HCT116 (cell line): ENCODE data around the gene DBNDD2. TPM values are rescaled to one million over a fixed set of nuclear protein-coding genes. Genes with fewer than 3 reads are reported as not detected.
A peak's percentile ranks its signal among the peaks of the same experiment; 100 is the strongest.

Source experiments
- ATAC-seq: fragments of 200-7000 bp; cut with Tn5 transposase; 2 replicates; pipeline ENCODE4 v1.9.1; 2020; ENCODE audit warnings: mild to moderate bottlenecking, moderate library complexity
- BruUV-seq: library from RNA; stranded (reverse); fragments of 400-500 nt; replicated peaks from 2 replicates; lab custom pipeline; 2021; lab: Mats Ljungman, UMichigan
- CTCF ChIA-PET: fragments of 300-600 bp; sonication (Branson Sonifier 250); formaldehyde crosslinking; loops from one replicate; lab custom pipeline; 2021; ENCODE audit warnings: antibody characterized with exemption; lab: Charles Lee
- POLR2A ChIA-PET: fragments of 300-600, 350-600 bp; sonication (Branson Sonifier 250); formaldehyde crosslinking; loops from one replicate; lab custom pipeline; 2021; ENCODE audit warnings: antibody characterized with exemption; lab: Charles Lee
- RAD21 ChIA-PET, 2 experiments: fragments of 300-600 bp; sonication (Branson Sonifier 250); formaldehyde crosslinking; loops; one replicate each; lab custom pipeline; 2023; ENCODE audit warnings: low total read pairs in 2 of 2; ENCODE audit not compliant: uncharacterized antibody in 2 of 2, unreplicated experiment in 2 of 2, low non-redundant PET in 1 of 2; lab: Charles Lee
- DNase-seq: peaks from one replicate; pipeline ENCODE4 v3.0.0-alpha.2; 2010; ENCODE audit warnings: low read depth, low spot score
- H2AFZ ChIP-seq: fragments of 200-600 bp; shearing (Covaris generic), sonication (generic); 2 replicates; pipeline ENCODE4 v1.6.1; 2017; ENCODE audit warnings: low read depth, mixed run types, mixed read lengths, antibody characterized with exemption, low read length; ENCODE audit not compliant: poor library complexity, severe bottlenecking
- H3K27ac ChIP-seq: 2 replicates; pipeline ENCODE4 v1.5.1; 2012; ENCODE audit warnings: low read depth, low read length
- H3K27me3 ChIP-seq: fragments of 200-600 bp; sonication (generic); 2 replicates; pipeline ENCODE4 v1.6.1; 2016; ENCODE audit warnings: mixed run types, low read length, mixed read lengths; ENCODE audit not compliant: insufficient read depth
- H3K36me3 ChIP-seq, 2 experiments: fragments of 200-500 bp in 1 of 2; fragments of 200-600 bp in 1 of 2; sonication (Bioruptor generic) in 1 of 2; sonication (generic) in 1 of 2; 2 replicates each; pipeline versions ENCODE4 v1.5.1 to v1.6.1; 2014 to 2016; ENCODE audit warnings: low read length in 2 of 2, inconsistent platforms in 1 of 2, mixed read lengths in 1 of 2, mixed run types in 1 of 2; ENCODE audit not compliant: insufficient read depth in 2 of 2, control insufficient read depth in 1 of 2
- H3K4me1 ChIP-seq, 2 experiments: fragments of 200-600 bp in 1 of 2; sonication (generic) in 1 of 2; 2 replicates each; pipeline versions ENCODE4 v1.5.1 to v1.6.1; 2012 to 2017; ENCODE audit warnings: low read length in 2 of 2, inconsistent platforms in 1 of 2, mild to moderate bottlenecking in 1 of 2, mixed read lengths in 1 of 2, mixed run types in 1 of 2, moderate library complexity in 1 of 2; ENCODE audit not compliant: insufficient read depth in 2 of 2, control insufficient read depth in 1 of 2
- H3K4me2 ChIP-seq: fragments of 200-600 bp; sonication (generic); 2 replicates; pipeline ENCODE4 v1.6.1; 2017; ENCODE audit warnings: mixed run types, low read length, mixed read lengths
- H3K4me3 ChIP-seq, 2 experiments: fragments of 200-600 bp in 1 of 2; sonication (generic) in 1 of 2; replicated peaks in 1 of 2; 2 replicates each; pipeline ENCODE4 v1.5.1; 2011 to 2016; ENCODE audit warnings: low read length in 2 of 2, control low read depth in 1 of 2, low read depth in 1 of 2, mild to moderate bottlenecking in 1 of 2, mixed read lengths in 1 of 2, mixed run types in 1 of 2
- H3K79me2 ChIP-seq: fragments of 200-600 bp; sonication (generic); 2 replicates; pipeline ENCODE4 v1.6.1; 2017; ENCODE audit warnings: mild to moderate bottlenecking, mixed run types, low read length, moderate library complexity, mixed read lengths; ENCODE audit not compliant: insufficient read depth
- H3K9ac ChIP-seq: fragments of 200-600 bp; sonication (generic); 2 replicates; pipeline ENCODE4 v1.6.1; 2016; ENCODE audit warnings: low read length, mixed read lengths
- H3K9me2 ChIP-seq: fragments of 200-600 bp; sonication (generic), shearing (Covaris generic); 2 replicates; pipeline ENCODE4 v1.6.1; 2017; ENCODE audit warnings: mixed run types, mild to moderate bottlenecking, moderate library complexity; ENCODE audit not compliant: insufficient read depth
- H3K9me3 ChIP-seq, 2 experiments: fragments of 200-500 bp in 1 of 2; fragments of 200-600 bp in 1 of 2; sonication (Bioruptor generic) in 1 of 2; sonication (generic) in 1 of 2; 2 replicates each; pipeline ENCODE4 v1.6.1; 2014 to 2017; ENCODE audit warnings: low read length in 2 of 2, mixed read lengths in 2 of 2, inconsistent platforms in 1 of 2, low read depth in 1 of 2, mild to moderate bottlenecking in 1 of 2, mixed run types in 1 of 2, moderate library complexity in 1 of 2; ENCODE audit not compliant: control insufficient read depth in 1 of 2, insufficient read depth in 1 of 2
- H4K20me1 ChIP-seq: fragments of 200-600 bp; sonication (generic), shearing (Covaris generic); 2 replicates; pipeline ENCODE4 v1.6.1; 2017; ENCODE audit warnings: mixed run types, mild to moderate bottlenecking, moderate library complexity; ENCODE audit not compliant: insufficient read depth
- CEBPB ChIP-seq: IDR thresholded peaks from 2 replicates; pipeline ENCODE4 v1.6.1; 2012; ENCODE audit warnings: low read depth
- EZH2phosphoT487 ChIP-seq: fragments of 200-600 bp; IDR thresholded peaks from 2 replicates; pipeline ENCODE4 v1.6.1; 2018; ENCODE audit warnings: antibody characterized with exemption, borderline replicate concordance
- JUND ChIP-seq: IDR thresholded peaks from 2 replicates; pipeline ENCODE4 v1.6.1; 2012
- MAX ChIP-seq: IDR thresholded peaks from 2 replicates; pipeline ENCODE4 v1.6.1; 2012
- RAD21 ChIP-seq: IDR thresholded peaks from 2 replicates; pipeline ENCODE4 v1.6.1; 2012; ENCODE audit warnings: low read depth, mild to moderate bottlenecking
- SIN3A ChIP-seq: IDR thresholded peaks from 2 replicates; pipeline ENCODE4 v1.6.1; 2012; ENCODE audit warnings: low read depth
- SP1 ChIP-seq: IDR thresholded peaks from 2 replicates; pipeline ENCODE4 v1.6.1; 2012; ENCODE audit warnings: low read depth
- intact Hi-C: fragments of 100-400 bp; cut with micrococcal nuclease; formaldehyde crosslinking; loops from 2 replicates; pipeline ENCODE4 v1.10.0; 2022
- total RNA-seq: library from RNA; stranded (reverse); gene quantifications from one replicate; pipeline ENCODE4 v1.2.1, GENCODE V29; 2021; ENCODE audit not compliant: unreplicated experiment
- TF ChIP-seq, protein P1 (sequence below): IDR thresholded peaks from 2 replicates; pipeline ENCODE4 v1.6.1; 2012

The DBNDD2 gene
- total RNA-seq, 1 experiment from 2014 or later, result 44.2 TPM

GRCh38 chr20:45361793-45362192 lies 46.3 kb upstream of the DBNDD2 start:
- TF ChIP-seq, protein P1, sequence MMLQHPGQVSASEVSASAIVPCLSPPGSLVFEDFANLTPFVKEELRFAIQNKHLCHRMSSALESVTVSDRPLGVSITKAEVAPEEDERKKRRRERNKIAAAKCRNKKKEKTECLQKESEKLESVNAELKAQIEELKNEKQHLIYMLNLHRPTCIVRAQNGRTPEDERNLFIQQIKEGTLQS, result no peak
- TF ChIP-seq EZH2phosphoT487, result no peak
- TF ChIP-seq CEBPB, result no peak
- no peak for TF ChIP-seq MAX
- TF ChIP-seq RAD21, result no peak
- TF ChIP-seq SP1, result no peak
- no peak for TF ChIP-seq SIN3A
- no peak for TF ChIP-seq JUND
- intact Hi-C loops, result no loop called here
- H3K4me2 ChIP-seq, result 0 out of 2 replicates have a peak overlapping the region, but pooled peaks have one; percentile 11
- H3K4me3 ChIP-seq, result no peak overlapping the region
- no peaks in the 10 kb centered on the region for H4K20me1 ChIP-seq
- ChIA-PET POLR2A (interaction anchor here (0.7 to 5.2 kb wide), 2 partner anchors 14 to 224 kb away, joined by 3 to 55 read pairs; partner anchors contain the start of gene SDC4), CTCF (interaction anchor here (1.6 to 4.6 kb wide), 5 partner anchors 12 to 409 kb away, joined by 5 to 55 read pairs (median 10); no protein-coding TSS in a partner anchor), RAD21 (interaction anchor here in 1 of 2 experiments (1.1 to 1.2 kb wide), 2 partner anchors 39 to 75 kb away, joined by 3 read pairs; no protein-coding TSS in a partner anchor)
- peaks cover 51 to 61% of the 10 kb centered on the region in 2 experiments for H3K4me1 ChIP-seq
- no peak overlapping the region for H3K27ac ChIP-seq
- peaks cover 2 to 10% of the 10 kb centered on the region in 2 experiments; a peak in 3 of 4 replicates for H3K36me3 ChIP-seq
- DNase-seq (no peak), ATAC-seq (no peak)
- H3K27me3 ChIP-seq, result no peaks in the 10 kb centered on the region
- BruUV-seq, result no TSS peak
- no peak overlapping the region for H3K9ac ChIP-seq
- H3K79me2 ChIP-seq, result peaks cover 25% of the 10 kb centered on the region
- no peaks in the 10 kb centered on the region for H3K9me2 ChIP-seq
- H2AFZ ChIP-seq, result no peak overlapping the region
- H3K9me3 ChIP-seq, result no peaks in the 10 kb centered on the region
